WI38 (cell line): Measurements from ENCODE around the gene THRB.

Experiments
- H3K4me3 ChIP-seq: 2 replicates; pipeline ENCODE4 v1.5.1; 2011; ENCODE audit warnings: low read depth, mild to moderate bottlenecking, control low read depth, low read length
- TF ChIP-seq, protein P1 (sequence below): IDR thresholded peaks from 2 replicates; pipeline ENCODE4 v1.5.1; 2012; ENCODE audit warnings: low read depth, mild to moderate bottlenecking, control low read depth, low read length

Gene THRB

DNA sequence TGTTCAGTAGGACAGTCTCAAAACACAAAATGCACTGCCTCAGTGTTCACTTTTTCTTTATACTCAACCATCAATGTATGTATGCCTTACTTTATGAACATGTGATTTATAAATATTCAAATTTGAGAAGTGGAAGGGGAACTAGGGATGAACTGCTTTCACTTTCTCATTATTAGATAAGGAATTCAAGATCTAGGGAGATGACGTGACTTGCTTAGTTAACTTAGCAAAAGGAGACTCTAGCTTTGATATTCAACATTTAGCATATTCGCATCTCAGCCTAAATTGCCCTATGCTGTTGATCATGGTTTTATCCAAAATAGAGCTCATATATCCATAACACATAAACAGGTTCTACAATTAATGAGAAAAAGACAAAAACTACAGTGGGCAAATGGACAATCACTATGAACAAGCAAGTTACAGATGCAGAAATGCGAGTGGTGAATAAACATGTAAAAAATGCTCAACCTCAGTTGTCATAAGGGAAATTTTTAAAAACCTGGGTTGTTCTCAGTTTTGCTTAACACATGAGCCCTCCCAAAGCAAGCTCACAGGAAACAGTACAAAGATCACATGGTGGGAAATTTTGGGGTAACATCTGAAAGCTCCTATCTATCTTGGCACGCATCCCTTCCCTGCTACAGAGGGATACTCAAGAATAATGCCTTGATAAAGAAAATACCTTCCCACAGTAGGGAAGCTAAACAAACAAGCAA, 269.8 kb downstream of the THRB start:
- TF ChIP-seq, protein P1, sequence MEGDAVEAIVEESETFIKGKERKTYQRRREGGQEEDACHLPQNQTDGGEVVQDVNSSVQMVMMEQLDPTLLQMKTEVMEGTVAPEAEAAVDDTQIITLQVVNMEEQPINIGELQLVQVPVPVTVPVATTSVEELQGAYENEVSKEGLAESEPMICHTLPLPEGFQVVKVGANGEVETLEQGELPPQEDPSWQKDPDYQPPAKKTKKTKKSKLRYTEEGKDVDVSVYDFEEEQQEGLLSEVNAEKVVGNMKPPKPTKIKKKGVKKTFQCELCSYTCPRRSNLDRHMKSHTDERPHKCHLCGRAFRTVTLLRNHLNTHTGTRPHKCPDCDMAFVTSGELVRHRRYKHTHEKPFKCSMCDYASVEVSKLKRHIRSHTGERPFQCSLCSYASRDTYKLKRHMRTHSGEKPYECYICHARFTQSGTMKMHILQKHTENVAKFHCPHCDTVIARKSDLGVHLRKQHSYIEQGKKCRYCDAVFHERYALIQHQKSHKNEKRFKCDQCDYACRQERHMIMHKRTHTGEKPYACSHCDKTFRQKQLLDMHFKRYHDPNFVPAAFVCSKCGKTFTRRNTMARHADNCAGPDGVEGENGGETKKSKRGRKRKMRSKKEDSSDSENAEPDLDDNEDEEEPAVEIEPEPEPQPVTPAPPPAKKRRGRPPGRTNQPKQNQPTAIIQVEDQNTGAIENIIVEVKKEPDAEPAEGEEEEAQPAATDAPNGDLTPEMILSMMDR: no peak
- no peak overlapping the region for H3K4me3 ChIP-seq

DNA sequence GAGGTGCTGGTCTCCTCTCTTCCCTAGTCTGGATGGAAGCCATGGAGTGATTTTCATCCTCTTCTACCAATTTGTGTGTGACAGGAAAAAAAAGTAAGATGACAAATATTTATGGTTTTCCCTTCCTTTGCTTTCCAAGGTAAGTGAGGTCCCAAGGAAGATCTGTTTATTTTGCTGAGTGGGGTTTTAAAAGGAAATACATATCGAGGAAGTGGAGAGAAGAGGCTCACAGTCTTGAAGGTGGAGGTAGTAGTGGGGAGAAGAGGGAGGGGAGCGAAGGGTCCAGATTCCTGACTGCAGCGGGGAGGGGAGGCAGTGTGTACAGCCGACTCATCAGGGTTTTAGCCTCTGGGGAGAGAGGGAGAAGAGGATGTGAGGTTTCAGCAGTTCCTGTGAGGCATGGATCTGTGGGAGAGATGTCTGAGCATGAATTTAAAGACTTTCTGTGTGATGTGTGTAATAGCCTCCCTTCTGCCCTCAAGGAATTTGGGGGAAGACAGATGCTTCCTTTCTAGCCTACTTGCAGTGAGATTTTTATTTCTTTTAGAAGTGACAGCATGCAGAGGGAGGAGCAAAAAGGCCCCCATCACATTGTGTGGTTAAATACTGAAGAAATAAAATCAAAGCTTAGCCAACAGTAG, 272.4 kb downstream of the THRB start:
- TF ChIP-seq, protein P1: no peak
- no peak overlapping the region for H3K4me3 ChIP-seq

DNA sequence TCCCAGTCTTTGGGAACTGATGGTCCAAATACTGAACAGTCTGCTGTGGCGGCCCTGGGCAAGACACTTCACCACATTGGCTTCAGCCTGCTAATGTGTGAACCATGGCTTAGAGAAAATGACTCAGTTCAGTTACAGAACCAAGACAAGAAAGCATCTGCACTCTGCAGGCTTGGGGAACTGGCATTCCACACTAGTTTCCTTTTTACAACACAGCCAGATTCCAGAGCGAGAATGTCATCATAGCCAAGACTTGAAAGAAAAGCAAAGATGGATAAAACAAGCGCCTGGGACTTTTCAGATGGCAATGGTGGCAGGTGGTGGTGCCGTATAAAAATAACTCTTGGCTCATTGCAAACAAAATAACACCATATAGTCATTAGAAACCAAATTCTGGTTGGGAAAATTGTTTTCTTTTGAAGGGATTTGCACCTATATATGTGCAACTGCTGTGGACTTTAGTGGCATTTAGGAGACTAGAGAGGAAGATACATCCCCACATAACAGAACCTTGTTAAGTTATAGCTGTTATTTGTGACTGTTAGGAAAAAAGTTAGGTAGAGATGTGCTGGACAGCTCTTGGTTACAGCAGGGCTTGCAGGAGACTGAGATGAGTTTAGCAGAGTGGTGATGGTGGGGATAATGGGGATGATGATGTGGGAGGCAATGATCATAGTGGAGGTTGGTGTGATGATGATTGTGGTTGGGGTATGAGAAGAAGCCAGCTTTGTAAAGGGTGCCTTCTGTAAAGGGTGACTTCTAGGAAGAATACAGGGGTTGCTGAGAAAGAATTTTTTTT, 273.6 kb downstream of the THRB start:
- TF ChIP-seq, protein P1: no peak
- no peak overlapping the region for H3K4me3 ChIP-seq

DNA sequence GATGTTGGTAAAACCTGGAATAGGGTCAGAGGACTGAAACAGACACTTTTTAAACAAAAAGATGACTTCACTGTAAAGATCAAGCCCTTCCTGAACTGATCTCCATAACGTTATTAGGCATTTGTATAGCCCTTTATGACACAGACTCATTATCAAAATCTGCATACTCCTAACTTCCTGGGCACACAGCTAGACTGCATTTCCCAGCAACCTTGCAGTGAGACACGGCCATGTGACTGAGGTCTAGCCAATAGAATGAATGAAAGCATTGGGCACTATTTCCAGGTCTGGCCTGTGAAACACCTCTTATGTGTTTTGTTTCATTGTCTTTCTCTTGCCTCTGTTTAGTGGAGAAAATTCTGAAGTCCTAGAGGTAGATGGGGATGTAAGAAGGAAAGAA, 279.1 kb downstream of the THRB start:
- H3K4me3 ChIP-seq: no peak overlapping the region
- TF ChIP-seq, protein P1: no peak

DNA sequence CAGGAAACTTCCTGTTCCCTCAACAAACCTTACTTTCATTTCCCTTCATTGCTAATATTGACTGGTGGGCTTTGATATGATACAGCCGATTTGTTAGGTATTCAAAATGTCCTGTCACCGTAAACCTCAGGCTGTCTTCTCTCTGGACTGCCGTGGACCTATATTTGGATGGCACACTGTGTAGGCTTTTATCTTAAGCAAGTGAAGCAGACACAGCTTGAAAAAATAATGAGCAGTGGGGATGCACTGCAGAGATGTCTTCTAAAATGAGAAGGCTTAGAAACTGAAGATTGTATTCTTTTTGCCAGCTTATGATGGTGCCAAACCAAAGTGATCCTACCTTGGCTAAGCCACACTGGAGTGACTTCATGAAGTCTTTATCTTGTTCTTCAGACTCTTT, 283.3 kb downstream of the THRB start:
- no peak overlapping the region for H3K4me3 ChIP-seq
- TF ChIP-seq, protein P1: no peak

DNA sequence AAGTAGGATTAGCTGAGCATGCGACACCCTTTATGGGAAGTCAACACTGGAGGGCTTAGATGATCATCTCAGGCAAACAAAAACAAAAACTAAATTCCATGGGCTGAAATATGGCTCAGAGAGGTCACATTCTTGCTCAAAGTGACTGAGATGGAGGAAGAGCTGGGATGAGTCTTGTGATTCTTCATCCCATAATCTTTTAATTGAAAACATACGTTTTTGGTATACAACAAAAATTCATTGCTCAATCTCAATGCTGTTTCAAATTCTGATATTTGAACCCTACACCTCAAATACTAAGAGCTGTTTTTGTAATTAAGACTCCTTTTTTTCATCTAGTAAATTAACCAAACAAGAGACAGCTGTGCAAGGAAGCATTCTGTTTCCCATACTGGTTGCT, 292.6 kb downstream of the THRB start:
- TF ChIP-seq, protein P1: no peak
- no peak overlapping the region for H3K4me3 ChIP-seq

DNA sequence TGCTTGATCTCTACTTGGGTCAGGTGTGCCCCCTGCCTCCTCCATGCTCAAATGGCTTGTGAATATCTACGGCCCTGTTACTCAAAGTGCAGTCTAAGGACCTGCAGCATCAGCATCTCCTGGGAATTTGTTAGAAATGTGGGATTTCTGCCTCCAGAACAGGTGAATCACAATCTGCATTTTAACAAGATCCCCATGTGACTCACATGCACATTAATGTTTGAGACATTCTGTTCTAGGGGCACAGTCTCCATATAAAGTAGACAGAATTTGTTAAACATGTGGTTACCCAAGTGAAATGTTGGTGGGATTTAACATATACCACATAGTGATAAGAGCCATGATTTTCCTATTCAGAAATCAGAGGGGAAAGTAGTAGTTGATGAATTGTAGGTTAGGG, 293.3 kb downstream of the THRB start:
- no peak overlapping the region for H3K4me3 ChIP-seq
- TF ChIP-seq, protein P1: no peak
